Peyer's patch (tissue), 4 donors: Measurements from ENCODE around the gene DOCK4.

Experiments
- CTCF ChIP-seq, 6 experiments: fragments of 450-650 bp in 4 of 6; fragments of 200-600 bp in 2 of 6; sonication (generic) in 1 of 6; IDR thresholded peaks; one replicate each; pipeline ENCODE4 v1.5.1; 2017 to 2019; ENCODE audit warnings: antibody characterized with exemption in 6 of 6, mild to moderate bottlenecking in 3 of 6, moderate library complexity in 1 of 6
- POLR2A ChIP-seq, 2 donors: fragments of 450-650 bp; IDR thresholded peaks; one replicate each; pipeline ENCODE4 v1.5.1; 2017; ENCODE audit warnings: antibody characterized with exemption in 2 of 2, mild to moderate bottlenecking in 2 of 2, moderate library complexity in 2 of 2

- TF ChIP-seq POLR2A (IDR thresholded peaks at IDR 0.05) = no peak
- no peak for TF ChIP-seq CTCF (IDR thresholded peaks at IDR 0.05)
These were observed 6.4 kb upstream of the DOCK4 start for GRCh38 chr7:112212571-112212970.
